ENCODE results near the gene NTRK1. TPM values are rescaled to one million over a fixed set of nuclear protein-coding genes. Genes with fewer than 3 reads are reported as not detected.

The NTRK1 gene
- total RNA-seq: under 0.01 TPM in 1 of 2 replicates, not detected in the other

GRCh38 chr1:156860628-156861423, at the start of gene NTRK1:
Gene NTRK1 (plus strand): TSS chr1:156860865. CDS start chr1:156860935, 70 bp downstream.

GRCh38 chr1:156816561-156817328, 43.9 kb upstream of the NTRK1 start, which contains the start of gene SH2D2A:
Gene SH2D2A (minus strand): TSS chr1:156816848. CDS start chr1:156816708, 140 bp downstream.

GRCh38 chr1:156858959-156859522, 1.6 kb upstream of the NTRK1 start, which contains the start of gene INSRR:
Gene INSRR (minus strand): TSS chr1:156859117. CDS start chr1:156858621, 496 bp downstream.

GRCh38 chr1:156893048-156893953, 32.6 kb downstream of the NTRK1 start, which contains the start of gene PEAR1:
Gene PEAR1 (plus strand): TSS chr1:156893718. CDS start chr1:156903927, 10,209 bp downstream.

GRCh38 chr1:156920233-156921052, 59.8 kb downstream of the NTRK1 start, which contains the start of gene LRRC71:
Gene LRRC71 (plus strand): TSS chr1:156920632. CDS start chr1:156920804, 172 bp downstream.

Other genes starting within 250 kb of the NTRK1 start
- not detected in 2 replicates for gene HAPLN2, start 241.4 kb upstream of the NTRK1 start, total RNA-seq
- under 0.01 TPM in 1 of 2 replicates, not detected in the other for gene BCAN, start 218.7 kb upstream of the NTRK1 start, total RNA-seq
- gene NES, start 183.5 kb upstream of the NTRK1 start, total RNA-seq: 0.65 and 2.7 TPM in 2 replicates
- gene CRABP2, start 155.3 kb upstream of the NTRK1 start, total RNA-seq: 129 and 609 TPM in 2 replicates
- gene METTL25B, start 132.4 kb upstream of the NTRK1 start, total RNA-seq: 14.5 and 20.4 TPM in 2 replicates
- 31.1 and 34.2 TPM in 2 replicates for gene ISG20L2, start 132.1 kb upstream of the NTRK1 start, total RNA-seq
- gene MRPL24, start 119.8 kb upstream of the NTRK1 start, total RNA-seq: 11.8 and 26.8 TPM in 2 replicates
- gene HDGF, start 109.2 kb upstream of the NTRK1 start, total RNA-seq: 148 and 194 TPM in 2 replicates
- 21.2 and 34.5 TPM in 2 replicates for gene PRCC, start 93.3 kb upstream of the NTRK1 start, total RNA-seq
- gene SH2D2A, start 44.0 kb upstream of the NTRK1 start, total RNA-seq: 1.2 TPM in 1 of 2 replicates, not detected in the other
- gene INSRR, start 1.7 kb upstream of the NTRK1 start, total RNA-seq: under 0.01 TPM in 1 of 2 replicates, not detected in the other
- 1.6 and 3.3 TPM in 2 replicates for gene PEAR1, start 32.9 kb downstream of the NTRK1 start, total RNA-seq
- gene LRRC71, start 59.8 kb downstream of the NTRK1 start, total RNA-seq: under 0.01 TPM in 1 of 2 replicates, not detected in the other
- gene ARHGEF11, start 184.9 kb downstream of the NTRK1 start, total RNA-seq: 36.1 TPM in 2 replicates
- not detected in 2 replicates for gene ETV3L, start 238.9 kb downstream of the NTRK1 start, total RNA-seq